Omental fat pad (tissue), 4 donors: ENCODE results near the gene DKKL1. TPM values are rescaled to one million over a fixed set of nuclear protein-coding genes. Genes with fewer than 3 reads are reported as not detected.
A peak's percentile ranks its signal among the peaks of the same experiment; 100 is the strongest.

Experiments used
- ATAC-seq: fragments of 150-250 bp; one replicate; pipeline ENCODE4 v1.9.1; 2016; ENCODE audit warnings: mild to moderate bottlenecking, moderate library complexity; ENCODE audit not compliant: low FRiP score
- DNase-seq: peaks from one replicate; pipeline ENCODE4 v3.0.0-alpha.2; 2019; ENCODE audit warnings: low spot score
- CTCF ChIP-seq, 3 donors: fragments of 450-650 bp; IDR thresholded peaks; one replicate each; pipeline ENCODE4 v1.5.1; 2016 to 2017; ENCODE audit warnings: antibody characterized with exemption in 3 of 3, mild to moderate bottlenecking in 3 of 3, moderate library complexity in 2 of 3
- total RNA-seq, 4 donors: library from RNA; depleted of rRNA; stranded (reverse); fragments of >200 nt; gene quantifications; one replicate each; pipeline ENCODE4 v1.1.0, GENCODE V29; 2016

The DKKL1 gene
- total RNA-seq, 4 donors from 2014 or later, result not detected

DNA sequence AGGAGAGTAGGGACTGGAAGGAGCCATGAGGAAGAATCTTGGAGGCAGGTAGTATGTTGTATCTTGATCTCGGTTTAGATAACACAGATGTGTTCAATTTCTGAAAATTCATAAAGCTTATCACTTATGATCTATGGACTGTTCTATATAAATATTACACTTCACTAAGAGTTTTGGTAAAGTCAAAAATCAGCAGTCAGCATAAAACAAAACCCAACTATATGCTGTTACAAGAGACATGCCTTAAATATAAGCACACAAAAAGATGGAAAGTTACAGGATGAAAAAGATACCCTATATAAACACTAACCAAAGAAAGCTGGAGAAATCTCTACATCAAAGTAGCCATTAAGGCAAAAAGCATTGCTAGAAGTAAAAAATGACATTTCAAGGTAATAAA lies 19.9 kb downstream of the DKKL1 start:
- TF ChIP-seq CTCF (IDR thresholded peaks at IDR 0.05), result no peak
- DNase-seq, result no peak
- ATAC-seq, result no peak

- DNase-seq (no peak), ATAC-seq (no peak)
Observed at GRCh38 chr19:49387936-49388372, 24.3 kb downstream of the DKKL1 start, which contains the start of gene KASH5. KASH5 (plus strand) TSS chr19:49388249; CDS start chr19:49390884, 2,635 bp downstream.

DNA sequence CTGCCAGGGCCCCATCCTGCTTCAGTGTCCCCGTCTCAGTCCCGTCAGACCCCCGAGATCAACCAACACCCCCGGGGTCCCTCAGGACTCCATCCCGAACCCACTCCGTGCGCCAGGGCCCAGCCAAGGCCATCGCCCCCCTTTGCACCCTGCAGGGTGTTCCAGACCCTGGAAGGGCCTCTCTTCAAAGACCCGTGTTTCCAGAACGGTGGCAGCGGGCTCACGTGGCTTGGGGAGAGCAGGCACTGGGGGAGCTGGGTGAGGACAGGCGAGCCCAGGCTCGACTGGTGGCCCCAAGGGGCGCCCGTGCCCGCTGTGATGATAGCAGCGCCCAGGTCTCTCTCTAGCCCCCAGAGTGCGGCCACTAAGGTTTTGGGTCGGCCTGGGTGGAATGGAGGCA lies 25.7 kb downstream of the DKKL1 start:
- no peak for ATAC-seq
- no peak for DNase-seq
- no peak for TF ChIP-seq CTCF (IDR thresholded peaks at IDR 0.05)

More at GRCh38 chr19:49387936-49388372, 24.3 kb downstream of the DKKL1 start, which contains the start of gene KASH5:
- TF ChIP-seq CTCF (IDR thresholded peaks at IDR 0.05), result no peak

GRCh38 chr19:49390131-49390928 lies 26.7 kb downstream of the DKKL1 start:
- TF ChIP-seq CTCF (IDR thresholded peaks at IDR 0.05), result no peak
- DNase-seq (no peak), ATAC-seq (no peak)

- no peak for TF ChIP-seq CTCF (IDR thresholded peaks at IDR 0.05)
- DNase-seq (no peak), ATAC-seq (no peak)
Observed at GRCh38 chr19:49390929-49391359, 27.3 kb downstream of the DKKL1 start.

DNA sequence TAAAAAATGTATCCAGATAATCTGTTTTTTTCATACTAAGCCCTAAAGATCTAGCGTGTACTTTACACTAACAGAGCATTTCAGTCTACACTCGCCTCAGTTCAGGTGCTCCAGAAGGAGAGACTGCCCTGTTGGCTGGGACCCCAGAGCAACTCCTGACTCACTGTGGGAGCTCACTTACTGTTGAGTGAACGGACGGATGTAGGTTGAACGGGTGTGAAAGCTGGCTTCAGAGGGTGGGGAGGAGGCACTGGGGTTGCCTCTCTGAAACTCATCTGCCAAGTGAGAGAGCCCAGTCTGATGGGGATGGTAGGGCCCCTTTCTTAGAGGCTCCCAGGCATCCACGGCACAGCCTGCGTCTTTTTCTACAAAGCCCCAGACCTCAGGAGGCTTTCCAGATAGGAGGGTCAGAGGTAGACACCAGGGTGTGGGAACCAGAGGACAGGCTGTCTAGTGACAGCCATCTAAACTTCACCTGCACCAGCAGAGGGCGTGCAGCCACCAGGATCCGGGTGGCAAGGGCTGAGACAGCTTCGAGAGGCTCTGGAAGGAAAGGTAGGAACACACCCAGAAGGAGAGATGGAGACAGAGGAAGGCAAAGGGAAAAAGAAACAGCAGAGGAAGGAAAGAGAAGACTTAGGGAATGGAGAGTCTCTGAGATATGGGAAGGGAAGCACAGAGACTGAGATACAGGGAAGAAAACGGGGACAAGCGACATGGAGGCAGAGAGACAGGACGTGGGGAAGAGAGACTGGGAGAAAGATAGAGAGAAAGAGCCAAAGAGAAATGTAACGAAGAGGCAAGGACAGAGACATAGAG lies 28.1 kb downstream of the DKKL1 start:
- peak; percentile 37 for DNase-seq
- peak; percentile 77 for ATAC-seq

More for the DNA sequence above, 28.1 kb downstream of the DKKL1 start:
- peak in 1 of 3 donors; percentile 58 for TF ChIP-seq CTCF (IDR thresholded peaks at IDR 0.05)
